HFF-Myc (cell line): ENCODE measurements around the gene FNDC7.

Experiments
- DNase-seq: peaks from one replicate; pipeline ENCODE4 v3.0.0-alpha.2; 2011; ENCODE audit warnings: low read depth; ENCODE audit errors: extremely low read depth
- H3K4me3 ChIP-seq: replicated peaks from 2 replicates; pipeline ENCODE4 v1.5.1; 2011; ENCODE audit warnings: low read depth, mild to moderate bottlenecking, control low read depth, low read length
- TF ChIP-seq, protein P1 (sequence below): IDR thresholded peaks from 2 replicates; pipeline ENCODE4 v1.5.1; 2012; ENCODE audit warnings: mild to moderate bottlenecking, low read depth, low read length, control low read depth; ENCODE audit errors: missing control alignments

FNDC7 gene

GRCh38 chr1:108708691-108709660, 3.7 kb upstream of the FNDC7 start:
- TF ChIP-seq, protein P1, sequence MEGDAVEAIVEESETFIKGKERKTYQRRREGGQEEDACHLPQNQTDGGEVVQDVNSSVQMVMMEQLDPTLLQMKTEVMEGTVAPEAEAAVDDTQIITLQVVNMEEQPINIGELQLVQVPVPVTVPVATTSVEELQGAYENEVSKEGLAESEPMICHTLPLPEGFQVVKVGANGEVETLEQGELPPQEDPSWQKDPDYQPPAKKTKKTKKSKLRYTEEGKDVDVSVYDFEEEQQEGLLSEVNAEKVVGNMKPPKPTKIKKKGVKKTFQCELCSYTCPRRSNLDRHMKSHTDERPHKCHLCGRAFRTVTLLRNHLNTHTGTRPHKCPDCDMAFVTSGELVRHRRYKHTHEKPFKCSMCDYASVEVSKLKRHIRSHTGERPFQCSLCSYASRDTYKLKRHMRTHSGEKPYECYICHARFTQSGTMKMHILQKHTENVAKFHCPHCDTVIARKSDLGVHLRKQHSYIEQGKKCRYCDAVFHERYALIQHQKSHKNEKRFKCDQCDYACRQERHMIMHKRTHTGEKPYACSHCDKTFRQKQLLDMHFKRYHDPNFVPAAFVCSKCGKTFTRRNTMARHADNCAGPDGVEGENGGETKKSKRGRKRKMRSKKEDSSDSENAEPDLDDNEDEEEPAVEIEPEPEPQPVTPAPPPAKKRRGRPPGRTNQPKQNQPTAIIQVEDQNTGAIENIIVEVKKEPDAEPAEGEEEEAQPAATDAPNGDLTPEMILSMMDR = peak; percentile 23
- no peak for DNase-seq
- H3K4me3 ChIP-seq = no peak overlapping the region

GRCh38 chr1:108715932-108716331, 3.2 kb downstream of the FNDC7 start:
- H3K4me3 ChIP-seq = no peak overlapping the region
- DNase-seq = no peak
- TF ChIP-seq, protein P1 = no peak

DNA sequence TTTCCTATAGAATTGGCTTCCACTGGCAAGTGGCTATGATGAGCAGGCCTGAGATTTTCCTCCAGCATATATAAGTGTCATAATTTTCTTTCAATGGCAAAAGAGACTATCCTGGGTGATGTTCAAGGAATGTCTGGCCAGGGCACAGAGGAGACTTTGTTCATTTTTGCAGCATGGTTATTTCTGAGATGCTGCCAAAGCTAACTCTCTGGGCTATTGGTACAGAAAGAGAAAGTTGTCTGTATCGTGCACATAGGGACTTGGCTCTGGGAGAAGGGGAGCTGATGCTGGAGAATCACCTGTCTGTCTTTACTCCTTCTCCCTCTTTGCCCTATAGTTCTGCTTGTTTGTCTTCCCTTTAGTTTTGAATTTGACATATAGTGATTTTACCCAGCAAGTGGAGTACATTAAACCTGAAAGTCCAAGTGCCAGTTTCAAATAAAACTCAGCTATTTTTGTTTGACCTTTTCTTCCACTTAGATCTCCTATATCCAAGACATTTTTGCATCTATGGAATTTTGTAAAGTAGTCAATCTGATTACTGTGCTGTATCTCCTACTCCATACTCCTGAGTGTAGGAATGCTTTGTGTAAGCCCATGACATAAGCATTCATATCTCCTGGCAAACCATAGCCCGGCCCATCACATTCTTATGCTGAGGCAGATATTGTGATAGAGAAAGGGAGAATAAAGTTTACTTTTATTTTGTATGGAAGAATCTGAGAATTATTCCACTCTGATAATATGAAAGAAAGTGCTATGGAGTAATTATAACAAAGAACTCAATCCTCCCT, 3.9 kb downstream of the FNDC7 start:
- DNase-seq = no peak
- TF ChIP-seq, protein P1 = no peak
- H3K4me3 ChIP-seq = no peak overlapping the region

- no peak for DNase-seq
- H3K4me3 ChIP-seq = no peak overlapping the region
- TF ChIP-seq, protein P1 = no peak
These were observed 5.1 kb downstream of the FNDC7 start for GRCh38 chr1:108717774-108718316.

- no peak for DNase-seq
- TF ChIP-seq, protein P1 = no peak
- H3K4me3 ChIP-seq = no peak overlapping the region
These were observed 6.4 kb downstream of the FNDC7 start for GRCh38 chr1:108718927-108719655.
